K562 (cell line): ENCODE results near the gene ZNF516. TPM values are rescaled to one million over a fixed set of nuclear protein-coding genes. Genes with fewer than 3 reads are reported as not detected.

ENCODE experiments used
- ATAC-seq: fragments of 200-7000 bp; cut with Tn5 transposase; 3 replicates; pipeline ENCODE4 v1.9.1; 2020; ENCODE audit warnings: moderate library complexity
- BruUV-seq: library from RNA; stranded (reverse); fragments of 400-500 nt; replicated peaks from 2 replicates; lab custom pipeline; 2021; lab: Mats Ljungman, UMichigan
- CTCF ChIA-PET: fragments of 300-600 bp; formaldehyde crosslinking; extraction: SDS; loops from one replicate; lab custom pipeline; 2021; ENCODE audit warnings: low intra/inter-chr PET ratio; lab: Yijun Ruan, JAX
- POLR2A ChIA-PET: fragments of 300-600, 350-650 bp; sonication (Branson Sonifier 250); formaldehyde crosslinking; extraction: SDS; loops from one replicate; lab custom pipeline; 2021; ENCODE audit warnings: antibody characterized with exemption, inconsistent platforms; lab: Yijun Ruan, JAX
- DNase-seq, 4 experiments: peaks; one replicate each; pipeline versions ENCODE4 v3.0.0 to v3.0.0-alpha.2; 2011 to 2018; ENCODE audit warnings: low spot score in 3 of 4, mixed read lengths in 3 of 4; ENCODE audit errors: extremely low read depth in 1 of 4
- FAIRE-seq: peaks from 2 replicates; lab custom pipeline; 2011; peaks lifted over from hg19 to GRCh38; lab: Jason Lieb, UNC
- H2AFZ ChIP-seq: 2 replicates; pipeline ENCODE4 v1.6.0; 2011; ENCODE audit warnings: low read depth, low read length, control low read depth, inconsistent platforms
- H3K27ac ChIP-seq: fragments of 200-600 bp; 3 replicates; pipeline ENCODE4 v1.8.0; 2011; ENCODE audit warnings: low read depth, mild to moderate bottlenecking, control low read depth, inconsistent platforms, low read length, moderate library complexity, mixed read lengths; ENCODE audit errors: extremely low read depth
- H3K27me3 ChIP-seq, 2 experiments: fragments of 300-600 bp in 1 of 2; 2 replicates in 1 of 2; 3 replicates in 1 of 2; pipeline versions ENCODE4 v1.6.0 to v1.8.0; 2011; ENCODE audit warnings: inconsistent platforms in 2 of 2, low read length in 2 of 2, mild to moderate bottlenecking in 1 of 2, mixed read lengths in 1 of 2, moderate library complexity in 1 of 2; ENCODE audit not compliant: control insufficient read depth in 2 of 2, insufficient read depth in 2 of 2
- H3K36me3 ChIP-seq: fragments of 300-600 bp; 3 replicates; pipeline ENCODE4 v1.8.0; 2011; ENCODE audit warnings: mild to moderate bottlenecking, low read length, inconsistent platforms; ENCODE audit not compliant: control insufficient read depth, insufficient read depth
- H3K4me1 ChIP-seq, 2 experiments: fragments of 200-600 bp in 1 of 2; replicated peaks in 1 of 2; 2 replicates in 1 of 2; 3 replicates in 1 of 2; pipeline versions ENCODE4 v1.5.1 to v1.8.0; 2011; ENCODE audit warnings: inconsistent platforms in 2 of 2, low read length in 2 of 2, mild to moderate bottlenecking in 1 of 2, mixed read lengths in 1 of 2, moderate library complexity in 1 of 2; ENCODE audit not compliant: control insufficient read depth in 2 of 2, insufficient read depth in 2 of 2
- H3K4me2 ChIP-seq: 2 replicates; pipeline ENCODE4 v1.6.1; 2011; ENCODE audit warnings: low read length, control low read depth, inconsistent platforms, mixed read lengths; ENCODE audit not compliant: insufficient read depth
- H3K4me3 ChIP-seq: fragments of 200-600 bp; sonication (generic), shearing (Covaris generic); 2 replicates; pipeline ENCODE4 v1.5.1; 2016; ENCODE audit warnings: control low read depth, inconsistent platforms
- H3K79me2 ChIP-seq: fragments of 200-600 bp; 3 replicates; pipeline ENCODE4 v1.8.0; 2011; ENCODE audit warnings: low read length, inconsistent platforms; ENCODE audit not compliant: control insufficient read depth, insufficient read depth
- H3K9ac ChIP-seq, 2 experiments: 2 replicates each; pipeline versions ENCODE4 v1.6.0 to v1.6.1; 2011; ENCODE audit warnings: low read depth in 2 of 2, low read length in 2 of 2, control low read depth in 1 of 2, inconsistent platforms in 1 of 2, mild to moderate bottlenecking in 1 of 2, mixed read lengths in 1 of 2; ENCODE audit not compliant: insufficient read depth in 1 of 2
- H3K9me1 ChIP-seq: one replicate; pipeline ENCODE4 v1.6.0; 2011; ENCODE audit warnings: inconsistent platforms, mild to moderate bottlenecking, low read length, moderate library complexity; ENCODE audit not compliant: control insufficient read depth, insufficient read depth
- H3K9me3 ChIP-seq: replicated peaks from 2 replicates; pipeline ENCODE4 v1.5.1; 2011; ENCODE audit warnings: low read depth, low read length, inconsistent platforms; ENCODE audit not compliant: control insufficient read depth, insufficient read depth
- H4K20me1 ChIP-seq: replicated peaks from 2 replicates; pipeline ENCODE4 v1.6.1; 2011; ENCODE audit warnings: low read length, inconsistent platforms, mixed read lengths; ENCODE audit not compliant: control insufficient read depth, insufficient read depth
- C11orf30 ChIP-seq: fragments of 450-650 bp; IDR thresholded peaks from 2 replicates; pipeline ENCODE4 v1.6.1; 2016; ENCODE audit warnings: low read depth, mild to moderate bottlenecking
- CXXC5 ChIP-seq: fragments of 250-450 bp; sonication (Bioruptor Pico); IDR thresholded peaks from 2 replicates; pipeline ENCODE4 v1.8.0; 2022; ENCODE audit warnings: inconsistent platforms, mild to moderate bottlenecking, moderate library complexity
- ELF2 ChIP-seq: fragments of 250-450 bp; sonication (Bioruptor Pico); IDR thresholded peaks from 2 replicates; pipeline ENCODE4 v1.5.0; 2021; ENCODE audit warnings: mild to moderate bottlenecking
- HDAC8 ChIP-seq: fragments of 450-650 bp; IDR thresholded peaks from 2 replicates; pipeline ENCODE4 v1.6.1; 2016; ENCODE audit warnings: mild to moderate bottlenecking, missing genetic modification characterization, moderate library complexity, missing compliant biosample characterization
- IFI16 ChIP-seq: fragments of 250-450 bp; sonication (Bioruptor Pico); IDR thresholded peaks from 2 replicates; pipeline ENCODE4 v2.1.2; 2022; ENCODE audit warnings: mild to moderate bottlenecking, inconsistent platforms
- MAFF ChIP-seq: IDR thresholded peaks from 2 replicates; pipeline ENCODE4 v1.6.1; 2012; ENCODE audit warnings: low read length, improper control_type of control experiment
- MAFG ChIP-seq: fragments of 450-650 bp; conservative IDR thresholded peaks from 2 replicates; pipeline ENCODE4 v1.6.1; 2016; ENCODE audit warnings: missing genetic modification characterization, missing compliant biosample characterization
- MAFK ChIP-seq: IDR thresholded peaks from 2 replicates; pipeline ENCODE4 v1.6.1; 2011; ENCODE audit warnings: low read length, improper control_type of control experiment
- MXD1 ChIP-seq: fragments of 250-450 bp; sonication (Bioruptor Pico); IDR thresholded peaks from 2 replicates; pipeline ENCODE4 v1.8.0; 2021; ENCODE audit warnings: borderline replicate concordance, mild to moderate bottlenecking, moderate library complexity; ENCODE audit not compliant: poor library complexity, severe bottlenecking
- NEUROD1 ChIP-seq: fragments of 150-350 bp; IDR thresholded peaks from 2 replicates; pipeline ENCODE4 v1.6.1; 2014; ENCODE audit warnings: borderline replicate concordance, low read length, low read depth; ENCODE audit not compliant: partially characterized antibody
- NFE2 ChIP-seq: IDR thresholded peaks from 2 replicates; pipeline ENCODE4 v1.6.1; 2014; ENCODE audit warnings: antibody characterized with exemption, low read depth
- POLR2A ChIP-seq: fragments of 450-650 bp; conservative IDR thresholded peaks from 2 replicates; pipeline ENCODE4 v1.6.1; 2016
- PTRF ChIP-seq: fragments of 450-650 bp; IDR thresholded peaks from 2 replicates; pipeline ENCODE4 v1.6.1; 2016; ENCODE audit warnings: mild to moderate bottlenecking, missing genetic modification characterization, missing compliant biosample characterization
- RBM25 ChIP-seq: fragments of 200-400 bp; formaldehyde crosslinking; IDR thresholded peaks from 2 replicates; pipeline ENCODE4 v1.6.1; 2018; ENCODE audit warnings: low read length, low read depth, moderate library complexity; ENCODE audit not compliant: severe bottlenecking
- RFX7 ChIP-seq: fragments of 250-450 bp; sonication (Bioruptor Pico); IDR thresholded peaks from 2 replicates; pipeline ENCODE4 v1.5.1; 2021; ENCODE audit warnings: mild to moderate bottlenecking
- SRSF1 ChIP-seq: fragments of 200-400 bp; formaldehyde crosslinking; IDR thresholded peaks from 2 replicates; pipeline ENCODE4 v1.6.1; 2017; ENCODE audit warnings: mild to moderate bottlenecking, low read depth, low read length, moderate library complexity
- TFAP4 ChIP-seq: sonication (generic); formaldehyde crosslinking; IDR thresholded peaks from 2 replicates; pipeline ENCODE4 v1.8.0; 2022; ENCODE audit warnings: missing genetic modification reagents, mild to moderate bottlenecking, moderate library complexity, borderline replicate concordance
- ZNF121 ChIP-seq: sonication (generic); formaldehyde crosslinking; conservative IDR thresholded peaks from 2 replicates; pipeline ENCODE4 v1.8.0; 2022; ENCODE audit warnings: missing genetic modification reagents
- ZNF165 ChIP-seq: fragments of 250-450 bp; sonication (Bioruptor Pico); IDR thresholded peaks from 2 replicates; pipeline ENCODE4 v1.4.0; 2020; ENCODE audit warnings: borderline replicate concordance
- ZNF224 ChIP-seq: sonication (generic); formaldehyde crosslinking; IDR thresholded peaks from 2 replicates; pipeline ENCODE4 v1.8.0; 2022; ENCODE audit warnings: mild to moderate bottlenecking, missing genetic modification reagents
- ZNF316 ChIP-seq: fragments of 450-650 bp; IDR thresholded peaks from 2 replicates; pipeline ENCODE4 v1.6.1; 2016
- WGBS: fragments of 100-300 bp; shearing (Covaris generic); methylation state at CpG from one replicate; pipeline ENCODE4 v1.1.6; 2016; ENCODE audit warnings: low coverage, mixed read lengths; ENCODE audit not compliant: insufficient coverage; ENCODE audit errors: missing lambda C conversion rate; 5-methylcytosine and 5-hydroxymethylcytosine counted together
- in situ Hi-C: fragments of 300-500 bp; cut with MboI; formaldehyde crosslinking; loops from 4 replicates; pipeline ENCODE4 v1.15.0; 2018; ENCODE audit warnings: inconsistent platforms, mixed read lengths
- intact Hi-C: fragments of 100-400 bp; cut with micrococcal nuclease; formaldehyde crosslinking; loops from 2 replicates; pipeline ENCODE4 v1.14.2; 2022
- polyA plus RNA-seq, 8 experiments: library from polyadenylated mRNA; depleted of rRNA in 4 of 8; stranded (reverse) in 5 of 8; unstranded in 3 of 8; fragments of >200 nt; fragmentation: Nextera tagmentation in 2 of 8; fragmentation: Illumina TruSeq in 1 of 8; extraction: Ambion mirVana in 2 of 8; extraction: Trizol in 1 of 8; gene quantifications; 2 replicates each; pipeline versions ENCODE4 v1.2.1 to v1.2.3, GENCODE V29; 2011 to 2014; ENCODE audit warnings: inconsistent platforms in 1 of 8, missing spikeins in 1 of 8
- total RNA-seq, 7 experiments: library from RNA; depleted of rRNA in 6 of 7; stranded (reverse); fragments of >200 nt in 6 of 7; fragmentation: Illumina TruSeq in 2 of 7; extraction: Trizol in 2 of 7; gene quantifications; 2 replicates each; pipeline versions ENCODE4 v1.2.1 to v1.2.3, GENCODE V29; 2011 to 2021; ENCODE audit warnings: low replicate concordance in 1 of 7
- TF ChIP-seq, protein P1 (sequence below): fragments of 250-450 bp; sonication (Bioruptor Pico); IDR thresholded peaks from 2 replicates; pipeline ENCODE4 v1.4.0; 2020; ENCODE audit warnings: mild to moderate bottlenecking, moderate library complexity
- TF ChIP-seq, protein P2 (sequence below): fragments of 450-650 bp; formaldehyde crosslinking; IDR thresholded peaks from 2 replicates; pipeline ENCODE4 v1.4.0; 2022; ENCODE audit warnings: mild to moderate bottlenecking, moderate library complexity

ZNF516 gene
- total and polyA plus RNA-seq, 9 of the 15 experiments (the other 6 are each of a cell fraction or from before 2014, with no cell fraction given): 0.04 to 0.20 (median 0.08) TPM; not detected in 3

- in situ Hi-C loops: no loop called here
- 5% methylated on average over 2 of the region's 2 CpGs for WGBS
- CTCF ChIA-PET: interaction anchor here (0.7 kb wide), 1 partner anchor 206 kb away, joined by 3 read pairs; no protein-coding TSS in a partner anchor
- Histone ChIP-seq H3K4me1 (no peaks in the 10 kb centered on the region; a peak in 1 of 5 replicates), H3K9ac (no peak overlapping the region), H3K36me3 (no peaks in the 10 kb centered on the region), H3K27ac (no peak overlapping the region), H3K4me3 (no peak overlapping the region), H3K79me2 (no peaks in the 10 kb centered on the region), H3K27me3 (peaks cover 0 to 19% of the 10 kb centered on the region in 2 experiments; a peak in 2 of 5 replicates), H2AFZ (no peak overlapping the region), H3K9me3 (no peaks in the 10 kb centered on the region), H3K9me1 (no peaks in the 10 kb centered on the region), H4K20me1 (no peaks in the 10 kb centered on the region), H3K4me2 (no peak overlapping the region)
- no peak for FAIRE-seq
- DNase-seq: no peak
- intact Hi-C loops: no loop called here
- ATAC-seq: no peak
- POLR2A ChIA-PET: no interaction called here
- BruUV-seq: no TSS peak
- TF ChIP-seq, protein P1, sequence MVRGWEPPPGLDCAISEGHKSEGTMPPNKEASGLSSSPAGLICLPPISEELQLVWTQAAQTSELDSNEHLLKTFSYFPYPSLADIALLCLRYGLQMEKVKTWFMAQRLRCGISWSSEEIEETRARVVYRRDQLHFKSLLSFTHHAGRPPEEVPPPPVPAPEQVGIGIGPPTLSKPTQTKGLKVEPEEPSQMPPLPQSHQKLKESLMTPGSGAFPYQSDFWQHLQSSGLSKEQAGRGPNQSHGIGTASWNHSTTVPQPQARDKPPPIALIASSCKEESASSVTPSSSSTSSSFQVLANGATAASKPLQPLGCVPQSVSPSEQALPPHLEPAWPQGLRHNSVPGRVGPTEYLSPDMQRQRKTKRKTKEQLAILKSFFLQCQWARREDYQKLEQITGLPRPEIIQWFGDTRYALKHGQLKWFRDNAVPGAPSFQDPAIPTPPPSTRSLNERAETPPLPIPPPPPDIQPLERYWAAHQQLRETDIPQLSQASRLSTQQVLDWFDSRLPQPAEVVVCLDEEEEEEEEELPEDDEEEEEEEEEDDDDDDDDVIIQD (CRISPR knock-in tag): no peak
- TF ChIP-seq ZNF121 (CRISPR knock-in tag) (no peak), TFAP4 (no peak), MAFG (tag) (peak; percentile 77), MAFK (peak; percentile 25; the same call in 1 of the 2 replicates), ZNF224 (CRISPR knock-in tag) (no peak), MAFF (peak; percentile 60; the same call in 1 of the 2 replicates), SRSF1 (no peak), RFX7 (CRISPR knock-in tag) (no peak), NEUROD1 (no peak), HDAC8 (no peak), NFE2 (peak; percentile 65), IFI16 (CRISPR knock-in tag) (no peak), ELF2 (CRISPR knock-in tag) (no peak), ZNF316 (peak; percentile 77), C11orf30 (peak; percentile 71), ZNF165 (CRISPR knock-in tag) (no peak), CXXC5 (no peak), RBM25 (no peak), POLR2A (no peak), PTRF (tag) (no peak), MXD1 (CRISPR knock-in tag) (no peak)
- TF ChIP-seq, protein P2, sequence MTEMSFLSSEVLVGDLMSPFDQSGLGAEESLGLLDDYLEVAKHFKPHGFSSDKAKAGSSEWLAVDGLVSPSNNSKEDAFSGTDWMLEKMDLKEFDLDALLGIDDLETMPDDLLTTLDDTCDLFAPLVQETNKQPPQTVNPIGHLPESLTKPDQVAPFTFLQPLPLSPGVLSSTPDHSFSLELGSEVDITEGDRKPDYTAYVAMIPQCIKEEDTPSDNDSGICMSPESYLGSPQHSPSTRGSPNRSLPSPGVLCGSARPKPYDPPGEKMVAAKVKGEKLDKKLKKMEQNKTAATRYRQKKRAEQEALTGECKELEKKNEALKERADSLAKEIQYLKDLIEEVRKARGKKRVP (CRISPR knock-in tag): no peak
Observed at GRCh38 chr18:76376225-76376624, 118.8 kb downstream of the ZNF516 start.
